Adrenal gland (tissue), 12 donors: Measurements from ENCODE around the gene OSCP1. TPM values are rescaled to one million over a fixed set of nuclear protein-coding genes. Genes with fewer than 3 reads are reported as not detected.
A peak's percentile ranks its signal among the peaks of the same experiment; 100 is the strongest.

Experiments used
- DNase-seq, 7 donors: peaks; one replicate each; pipeline ENCODE4 v3.0.0-alpha.2; 2019 to 2020
- H3K27ac ChIP-seq, 5 donors: fragments of 200-600 bp; sonication (generic) in 4 of 5; 1 replicate in 3 of 5; 2 replicates in 2 of 5; pipeline versions ENCODE4 v1.5.1 to v1.8.0; 2016 to 2020; ENCODE audit warnings: mild to moderate bottlenecking in 1 of 5
- H3K27me3 ChIP-seq: fragments of 200-600 bp; 2 replicates; pipeline ENCODE4 v1.8.0; 2021
- H3K36me3 ChIP-seq, 2 donors: fragments of 200-600 bp; replicated peaks in 1 of 2; 1 replicate in 1 of 2; 2 replicates in 1 of 2; pipeline versions ENCODE4 v1.5.1 to v1.8.0; 2018 to 2022
- H3K4me1 ChIP-seq, 2 donors: fragments of 200-600 bp; replicated peaks in 1 of 2; 1 replicate in 1 of 2; 2 replicates in 1 of 2; pipeline versions ENCODE4 v1.5.1 to v1.8.0; 2018 to 2021
- H3K4me3 ChIP-seq, 4 donors: fragments of 200-600 bp; sonication (generic) in 3 of 4; one replicate each; pipeline ENCODE4 v1.5.1; 2016 to 2018
- H3K9me3 ChIP-seq, 3 donors: fragments of 200-600 bp; sonication (generic) in 1 of 3; replicated peaks in 1 of 3; 1 replicate in 2 of 3; 2 replicates in 1 of 3; pipeline versions ENCODE4 v1.5.1 to v1.8.0; 2016 to 2021
- CTCF ChIP-seq, 6 experiments: fragments of 450-650 bp in 4 of 6; fragments of 200-600 bp in 2 of 6; sonication (generic) in 1 of 6; IDR thresholded peaks; 1 replicate in 5 of 6; 2 replicates in 1 of 6; pipeline versions ENCODE4 v1.5.1 to v1.8.0; 2016 to 2021; ENCODE audit warnings: antibody characterized with exemption in 6 of 6, mild to moderate bottlenecking in 2 of 6, moderate library complexity in 1 of 6
- POLR2A ChIP-seq, 2 donors: fragments of 450-650 bp; IDR thresholded peaks; one replicate each; pipeline ENCODE4 v1.6.1; 2017; ENCODE audit warnings: antibody characterized with exemption in 2 of 2, mild to moderate bottlenecking in 2 of 2, moderate library complexity in 1 of 2
- WGBS, 4 donors: extraction: QIAGEN DNeasy Blood & Tissue Kit in 2 of 4; methylation state at CpG; one replicate each; pipeline versions ENCODE4 v1.1.5 to v1.1.7; 2013 to 2017; 5-methylcytosine and 5-hydroxymethylcytosine counted together
- intact Hi-C, 2 donors: fragments of 100-400 bp; cut with DNase I; formaldehyde crosslinking; loops; one replicate each; pipeline versions ENCODE4 v1.14.1 to v1.15.0; 2022 to 2023
- polyA plus RNA-seq, 3 donors: library from polyadenylated mRNA; stranded (reverse); fragments of 200-250 nt in 2 of 3; fragments of 350-450 nt in 1 of 3; fragmentation: Illumina TruSeq in 1 of 3; extraction: RNeasy Lipid Tissue Mini Kit (QIAGEN cat#74804) in 1 of 3; gene quantifications; one replicate each; pipeline ENCODE4 v1.2.3, GENCODE V29; 2013 to 2014
- total RNA-seq, 9 donors: library from RNA; depleted of rRNA in 4 of 9; stranded (reverse); fragments of >200 nt in 4 of 9; fragments of 120-200 nt in 1 of 9; fragmentation: NEBNext Ultra II Directional in 1 of 9; extraction: Animal tissue kit (Norgen Biotek cat#: 25700) in 1 of 9; gene quantifications; one replicate each; pipeline versions ENCODE4 v1.1.0 to v1.2.4, GENCODE V29; 2013 to 2023
- donor health status: healthy with polysubstance abuse.
- donor health status: Bipolar disorder and iron deficiency.
- donor health status: DM: yes; HTN: yes; CAD: no.
- donor health status: DM: no; HTN: no; CAD: no.
- donor health status: DM: no; HTN: no; CAD: no.
- donor health status: DM: yes; HTN: yes; CAD: no.

Gene OSCP1
- total and polyA plus RNA-seq, 12 donors = 5.5 to 29.9 (median 11.6) TPM

GRCh38 chr1:36400514-36400824 is 49.8 kb downstream of the OSCP1 start:
- intact Hi-C loops = no loop called here
- no peaks in the 10 kb centered on the region for H3K36me3 ChIP-seq
- no peak for TF ChIP-seq CTCF (IDR thresholded peaks at IDR 0.05)
- no peak for TF ChIP-seq POLR2A (IDR thresholded peaks at IDR 0.05)
- peak overlapping the region in 1 of 5 donors; percentile 87 for H3K27ac ChIP-seq
- H3K4me3 ChIP-seq = peak overlapping the region in 1 of 4 donors; percentile 23
- H3K4me1 ChIP-seq = peaks cover 7 to 11% of the 10 kb centered on the region in 2 donors
- DNase-seq = no peak
- no peaks in the 10 kb centered on the region for H3K27me3 ChIP-seq
- no peaks in the 10 kb centered on the region for H3K9me3 ChIP-seq
- WGBS, 4 donors = 86 to 93% (median 89%) methylated on average over 8 to 10 of the region's 10 CpGs

- 76 to 86% (median 81%) methylated on average over 7 of the region's 7 CpGs for WGBS, 4 donors
- Histone ChIP-seq H3K27ac (peak overlapping the region in 3 of 5 donors; percentile 76 to 95 (median 94)), H3K36me3 (peaks cover 0 to 9% of the 10 kb centered on the region in 2 donors), H3K4me1 (peaks cover 7 to 15% of the 10 kb centered on the region in 2 donors), H3K9me3 (no peaks in the 10 kb centered on the region), H3K27me3 (no peaks in the 10 kb centered on the region), H3K4me3 (peak overlapping the region in 1 of 4 donors; percentile 64)
- intact Hi-C loops = loop anchor here in 1 of 2 donors (10.0 kb wide), 1 partner anchor 254 kb away; the partner anchor contains the start of gene TRAPPC3
- TF ChIP-seq POLR2A (IDR thresholded peaks at IDR 0.05) = no peak
- no peak for TF ChIP-seq CTCF (IDR thresholded peaks at IDR 0.05)
- no peak for DNase-seq
Measured at GRCh38 chr1:36398370-36398977, 51.8 kb downstream of the OSCP1 start.

- H3K4me1 ChIP-seq = peaks cover 7 to 15% of the 10 kb centered on the region in 2 donors
- DNase-seq = peak; percentile 91 to 98 (median 96)
- H3K27ac ChIP-seq = peak within 1 kb of the TSS; percentile 69 to 95 (median 84)
- no peaks in the 10 kb centered on the region for H3K9me3 ChIP-seq
- H3K27me3 ChIP-seq = no peaks in the 10 kb centered on the region
- H3K4me3 ChIP-seq = peak within 1 kb of the TSS in 3 of 4 donors; percentile 62 to 72 (median 64)
- TF ChIP-seq CTCF (IDR thresholded peaks at IDR 0.05) (no peak), POLR2A (IDR thresholded peaks at IDR 0.05) (peak; percentile 93 to 95)
- intact Hi-C loops = loop anchor here in 1 of 2 donors (10.0 kb wide), 1 partner anchor 253 kb away; the partner anchor contains the start of gene TRAPPC3
- peaks cover 0 to 17% of the 10 kb centered on the region in 2 donors for H3K36me3 ChIP-seq
- WGBS, 4 donors = 0 to 1% (median 1%) methylated on average over 8 to 60 of the region's 60 CpGs
Measured at GRCh38 chr1:36397378-36398230, 52.6 kb downstream of the OSCP1 start, which contains the start of gene LSM10. TSS of gene LSM10 (minus strand) at chr1:36397908. CDS start at chr1:36394129, 3,779 bp downstream.

- H3K27ac ChIP-seq = peak overlapping the region; percentile 69 to 95 (median 84)
- no peak for DNase-seq
- no peaks in the 10 kb centered on the region for H3K27me3 ChIP-seq
- H3K36me3 ChIP-seq = peaks cover 0 to 23% of the 10 kb centered on the region in 2 donors
- peaks cover 7 to 15% of the 10 kb centered on the region in 2 donors for H3K4me1 ChIP-seq
- TF ChIP-seq CTCF (IDR thresholded peaks at IDR 0.05) = no peak
- TF ChIP-seq POLR2A (IDR thresholded peaks at IDR 0.05) = no peak
- WGBS, 4 donors = 4 to 12% (median 7%) methylated on average over 3 to 5 of the region's 5 CpGs
- H3K9me3 ChIP-seq = no peaks in the 10 kb centered on the region
- intact Hi-C loops = loop anchor here in 1 of 2 donors (10.0 kb wide), 1 partner anchor 252 kb away; the partner anchor contains the start of gene TRAPPC3
- H3K4me3 ChIP-seq = peak overlapping the region in 3 of 4 donors; percentile 62 to 72 (median 64)
Measured at GRCh38 chr1:36397083-36397377, 53.2 kb downstream of the OSCP1 start.
